CD4-positive, alpha-beta T cell treated with Interleukin-21 for 1 hour (primary cell): ENCODE data around the gene SELENOO.

Source experiments
- DNase-seq: peaks from one replicate; pipeline ENCODE4 v3.0.0-alpha.2; 2020

The SELENOO gene

GRCh38 chr22:50218153-50218995, 17.6 kb downstream of the SELENOO start:
- DNase-seq = no peak

GRCh38 chr22:50218996-50219727, 18.4 kb downstream of the SELENOO start:
- DNase-seq = no peak

GRCh38 chr22:50219800-50220602, 19.2 kb downstream of the SELENOO start:
- no peak for DNase-seq

- no peak for DNase-seq
These were observed 20.0 kb downstream of the SELENOO start for GRCh38 chr22:50220603-50221409.

GRCh38 chr22:50221410-50222300, 20.8 kb downstream of the SELENOO start:
- no peak for DNase-seq

GRCh38 chr22:50222508-50222907, 21.7 kb downstream of the SELENOO start:
- DNase-seq = no peak

- DNase-seq = no peak
These were observed 23.3 kb downstream of the SELENOO start for GRCh38 chr22:50224071-50224470.

GRCh38 chr22:50225200-50225969, 24.6 kb downstream of the SELENOO start:
- DNase-seq = no peak

- DNase-seq = no peak
These were observed 25.5 kb downstream of the SELENOO start for GRCh38 chr22:50226063-50226874.

GRCh38 chr22:50226875-50227165, 26.0 kb downstream of the SELENOO start:
- no peak for DNase-seq

- DNase-seq = no peak
These were observed 26.9 kb downstream of the SELENOO start for GRCh38 chr22:50227579-50228215.

- no peak for DNase-seq
These were observed 27.6 kb downstream of the SELENOO start for GRCh38 chr22:50228366-50228765.

- no peak for DNase-seq
These were observed 28.6 kb downstream of the SELENOO start for GRCh38 chr22:50229370-50229769.

GRCh38 chr22:50232481-50233151, 31.8 kb downstream of the SELENOO start:
- no peak for DNase-seq

GRCh38 chr22:50233223-50233622, 32.4 kb downstream of the SELENOO start:
- DNase-seq = no peak

- no peak for DNase-seq
These were observed 36.1 kb downstream of the SELENOO start for GRCh38 chr22:50236731-50237409.

GRCh38 chr22:50238755-50239154, 37.9 kb downstream of the SELENOO start:
- no peak for DNase-seq

GRCh38 chr22:50242406-50242949, 41.7 kb downstream of the SELENOO start:
- no peak for DNase-seq
